Fibroblast of mammary gland (primary cell): ENCODE measurements around the gene PDP2.

Experiments used
- DNase-seq: peaks from one replicate; pipeline ENCODE4 v3.0.0-alpha.2; 2010; ENCODE audit warnings: low read depth
- H3K4me3 ChIP-seq: 2 replicates; pipeline ENCODE4 v1.5.1; 2011; ENCODE audit warnings: low read depth, mild to moderate bottlenecking, low read length, moderate library complexity; ENCODE audit not compliant: control insufficient read depth
- CTCF ChIP-seq: conservative IDR thresholded peaks from 2 replicates; pipeline ENCODE4 v1.5.1; 2011; ENCODE audit warnings: low read depth, low read length, inconsistent platforms; ENCODE audit not compliant: control insufficient read depth, insufficient read depth

Gene PDP2

GRCh38 chr16:66842765-66843164 is 37.5 kb upstream of the PDP2 start:
- no peak overlapping the region for H3K4me3 ChIP-seq
- no peak for TF ChIP-seq CTCF
- peak; percentile 51 for DNase-seq

GRCh38 chr16:66843191-66843590 is 37.1 kb upstream of the PDP2 start:
- no peak for DNase-seq
- no peak for TF ChIP-seq CTCF
- H3K4me3 ChIP-seq, result no peak overlapping the region

- DNase-seq, result no peak
- no peak overlapping the region for H3K4me3 ChIP-seq
- TF ChIP-seq CTCF, result no peak
Measured at GRCh38 chr16:66844009-66844341, 36.3 kb upstream of the PDP2 start.

- no peak for TF ChIP-seq CTCF
- no peak for DNase-seq
- peak within 1 kb of the TSS; percentile 13 for H3K4me3 ChIP-seq
Measured at GRCh38 chr16:66844342-66845079, 35.8 kb upstream of the PDP2 start, which contains the start of gene CA7. Gene CA7, plus strand, starts transcription at chr16:66844414. Its CDS starts 74 bp downstream, at chr16:66844488.

- no peak for DNase-seq
- no peak overlapping the region for H3K4me3 ChIP-seq
- TF ChIP-seq CTCF, result no peak
Measured at GRCh38 chr16:66845080-66845410, 35.3 kb upstream of the PDP2 start.

- H3K4me3 ChIP-seq, result no peak overlapping the region
- TF ChIP-seq CTCF, result no peak
- no peak for DNase-seq
Measured at GRCh38 chr16:66845791-66846221, 34.5 kb upstream of the PDP2 start.

GRCh38 chr16:66846266-66846665 is 34.0 kb upstream of the PDP2 start:
- no peak for DNase-seq
- H3K4me3 ChIP-seq, result no peak overlapping the region
- no peak for TF ChIP-seq CTCF
